GM21528 (cell line): ENCODE data around the gene MEIS2.

Experiments used
- ATAC-seq: cut with Tn5 transposase; IDR thresholded peaks from one replicate; pipeline ENCODE4 v1.9.1; 2021; ENCODE audit warnings: mild to moderate bottlenecking, moderate library complexity; ENCODE audit not compliant: unreplicated experiment, low FRiP score

Gene MEIS2

GRCh38 chr15:37099319-37100108 is 835 bp downstream of the MEIS2 start:
- ATAC-seq = no peak

GRCh38 chr15:37098468-37099318 is 1.7 kb downstream of the MEIS2 start:
- ATAC-seq = peak; percentile 47

GRCh38 chr15:37097144-37097919 is 3.0 kb downstream of the MEIS2 start:
- ATAC-seq = no peak

- ATAC-seq = no peak
Measured at GRCh38 chr15:37096558-37097143, 3.7 kb downstream of the MEIS2 start.

- ATAC-seq = no peak
Measured at GRCh38 chr15:37095770-37096557, 4.4 kb downstream of the MEIS2 start.

- ATAC-seq = no peak
Measured at GRCh38 chr15:37094915-37095711, 5.2 kb downstream of the MEIS2 start.

GRCh38 chr15:37094333-37094914 is 5.9 kb downstream of the MEIS2 start:
- no peak for ATAC-seq

- ATAC-seq = no peak
Measured at GRCh38 chr15:37093480-37094332, 6.6 kb downstream of the MEIS2 start.

GRCh38 chr15:37090543-37091175 is 9.7 kb downstream of the MEIS2 start:
- no peak for ATAC-seq

- ATAC-seq = no peak
Measured at GRCh38 chr15:37088436-37088835, 11.9 kb downstream of the MEIS2 start.

- no peak for ATAC-seq
Measured at GRCh38 chr15:37087131-37087588, 13.2 kb downstream of the MEIS2 start.

GRCh38 chr15:37086521-37086920 is 13.8 kb downstream of the MEIS2 start:
- no peak for ATAC-seq

GRCh38 chr15:37086120-37086519 is 14.2 kb downstream of the MEIS2 start:
- no peak for ATAC-seq

- ATAC-seq = no peak
Measured at GRCh38 chr15:37084602-37085001, 15.7 kb downstream of the MEIS2 start.

GRCh38 chr15:37083610-37084009 is 16.7 kb downstream of the MEIS2 start:
- no peak for ATAC-seq

- ATAC-seq = no peak
Measured at GRCh38 chr15:37081983-37082382, 18.4 kb downstream of the MEIS2 start.

GRCh38 chr15:37080261-37080921 is 20.0 kb downstream of the MEIS2 start:
- ATAC-seq = no peak
